ENCODE data around the gene P2RX6.

DNA sequence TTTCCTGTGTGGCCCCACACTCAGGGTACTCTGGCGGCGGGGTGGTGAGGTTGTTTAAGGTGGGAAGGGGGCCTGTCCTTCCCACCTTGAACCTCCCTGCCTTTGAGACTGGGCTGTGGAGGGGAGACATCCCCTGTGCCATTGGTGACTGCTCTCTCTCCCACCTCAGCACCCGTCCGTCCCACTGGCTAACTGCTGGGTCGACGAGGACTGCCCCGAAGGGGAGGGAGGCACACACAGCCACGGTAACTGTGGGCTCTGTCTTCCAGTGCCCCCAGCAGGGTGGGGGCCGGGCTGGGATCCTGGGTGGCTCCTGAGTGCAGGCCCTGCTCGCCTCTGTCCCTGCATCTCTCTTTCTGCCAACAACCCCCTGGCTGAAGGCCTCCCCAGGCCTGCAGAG lies 7.5 kb downstream of the P2RX6 start:
- TF ChIP-seq TAF1 (IDR thresholded peaks at IDR 0.05; ENCODE audit: borderline replicate concordance, insufficient read depth, low read length) (no peak), REST (IDR thresholded peaks at IDR 0.05; ENCODE audit: insufficient read depth in 1 of 2, low read depth in 2 of 2, low read length in 2 of 2) (no peak), SIN3A (IDR thresholded peaks at IDR 0.05; ENCODE audit: borderline replicate concordance, insufficient read depth, low read length) (no peak), FOXP2 (optimal IDR thresholded peaks at IDR 0.05; ENCODE audit: borderline replicate concordance, extremely low read depth, extremely low read length, insufficient read depth) (no peak), POLR2AphosphoS5 (IDR thresholded peaks at IDR 0.05; ENCODE audit: low read depth, low read length) (no peak)
